HS-5 (cell line): Measurements from ENCODE around the gene SNX18.

Experiments used
- DNase-seq: peaks from one replicate; pipeline ENCODE4 v3.0.0-alpha.2; 2012; ENCODE audit warnings: low read depth

The SNX18 gene

DNA sequence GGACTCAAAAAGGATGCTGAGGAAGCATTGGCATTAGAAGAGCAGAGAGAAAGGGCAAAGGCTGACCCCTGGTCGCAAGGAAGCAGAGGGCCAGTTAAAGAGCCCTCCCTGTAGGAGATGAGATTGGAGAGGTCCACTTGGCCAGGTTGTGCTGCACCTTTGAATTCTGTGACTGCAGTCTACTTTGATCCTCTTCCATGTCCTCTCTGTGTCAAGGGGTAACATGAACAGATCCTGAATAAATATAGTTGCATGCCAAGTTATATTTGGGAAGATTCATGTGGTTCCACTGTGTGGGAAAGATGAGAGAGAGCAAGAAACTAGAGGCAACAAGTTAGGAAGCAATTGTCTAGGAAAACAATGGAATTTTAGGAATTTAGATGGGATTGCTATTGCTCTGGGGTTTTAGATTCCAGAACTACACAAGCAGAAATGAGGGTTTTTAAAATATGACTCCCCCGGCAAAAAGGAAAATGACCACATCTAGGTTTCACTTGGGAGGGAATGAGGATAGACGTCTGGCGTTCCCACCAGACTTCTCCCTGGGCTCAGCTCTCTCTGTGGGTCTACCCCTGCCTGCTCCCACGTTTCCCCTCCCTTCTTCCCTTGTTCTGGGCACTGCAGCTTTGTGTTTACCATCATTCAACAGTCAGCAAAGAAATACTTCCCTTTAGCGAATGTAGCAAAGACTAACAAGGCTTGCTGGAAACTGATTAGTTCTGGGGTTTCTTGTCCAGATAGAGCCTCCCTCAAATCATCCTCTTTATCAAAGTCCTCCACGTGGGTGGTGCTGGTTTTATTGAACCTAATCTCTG is 63.6 kb downstream of the SNX18 start:
- no peak for DNase-seq

DNA sequence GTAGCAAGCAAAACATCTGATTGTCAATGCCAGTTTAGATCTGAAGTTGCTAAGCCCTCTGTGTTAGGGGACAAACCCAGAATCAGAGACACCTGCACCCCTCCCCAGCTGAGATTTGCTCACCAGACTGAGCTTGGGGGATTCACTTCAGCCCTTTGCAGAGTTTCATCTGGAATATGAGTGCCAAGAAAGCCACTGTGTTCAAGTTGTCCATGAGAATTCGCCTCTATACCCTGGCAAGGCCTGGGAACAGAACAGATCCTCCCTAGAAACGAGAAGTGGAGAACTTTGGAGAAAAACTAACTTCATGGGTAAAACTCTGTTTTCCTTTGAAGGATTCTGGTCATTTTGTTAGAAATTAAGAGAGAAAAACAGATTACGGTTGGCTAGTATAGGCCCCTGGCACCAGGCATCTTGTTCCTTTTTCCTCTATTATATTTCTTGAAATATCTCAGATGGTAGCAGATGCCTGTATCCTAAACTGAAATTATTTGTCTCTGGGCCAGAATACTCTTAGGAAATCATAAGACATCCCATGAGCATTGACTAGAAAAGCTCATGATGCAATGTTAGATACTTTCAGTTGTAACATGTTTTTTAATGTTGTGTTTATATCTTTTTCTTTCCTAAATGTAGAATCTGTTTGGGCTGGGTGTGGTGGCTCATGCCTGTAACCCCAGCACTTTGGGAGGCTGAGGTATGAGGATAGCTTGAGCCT is 64.4 kb downstream of the SNX18 start:
- DNase-seq, result no peak

DNA sequence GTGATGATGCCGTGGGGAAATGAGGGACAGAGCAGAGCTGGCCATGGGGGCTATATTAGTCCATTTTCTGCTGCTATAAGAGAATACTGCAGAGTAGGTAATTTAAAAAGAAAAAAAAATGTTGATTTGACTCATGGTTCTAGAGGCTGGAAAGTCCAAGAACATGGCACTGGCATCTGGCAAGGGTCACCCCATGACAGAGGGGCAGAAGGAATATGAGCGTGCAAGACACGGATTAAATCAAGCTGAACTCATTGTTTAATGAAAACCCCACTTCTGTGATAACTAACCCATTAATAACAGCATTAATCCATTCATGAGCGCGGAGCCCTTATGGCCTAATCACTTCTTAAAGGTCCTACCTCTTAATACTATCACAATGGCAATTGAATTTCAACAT is 68.8 kb downstream of the SNX18 start:
- DNase-seq, result no peak

DNA sequence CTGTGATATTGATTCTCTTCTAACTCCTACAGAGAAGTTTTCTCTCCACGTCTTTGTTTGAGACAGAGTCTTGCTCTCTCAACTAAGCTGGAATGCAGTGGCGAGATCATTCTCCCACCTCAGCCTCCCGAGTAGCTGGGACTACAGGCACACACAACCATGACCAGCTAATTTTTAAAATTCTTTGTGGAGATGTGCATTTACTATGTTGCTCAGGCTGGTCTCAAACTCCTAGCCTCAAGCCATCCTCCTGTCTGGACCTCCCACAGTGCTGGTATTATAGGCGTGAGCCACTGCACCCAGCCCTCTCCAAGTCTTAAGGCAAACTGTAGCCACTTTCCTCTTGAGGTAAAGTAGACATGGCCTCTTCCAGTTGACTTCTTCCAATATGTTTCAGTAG is 72.2 kb downstream of the SNX18 start:
- DNase-seq, result no peak

DNA sequence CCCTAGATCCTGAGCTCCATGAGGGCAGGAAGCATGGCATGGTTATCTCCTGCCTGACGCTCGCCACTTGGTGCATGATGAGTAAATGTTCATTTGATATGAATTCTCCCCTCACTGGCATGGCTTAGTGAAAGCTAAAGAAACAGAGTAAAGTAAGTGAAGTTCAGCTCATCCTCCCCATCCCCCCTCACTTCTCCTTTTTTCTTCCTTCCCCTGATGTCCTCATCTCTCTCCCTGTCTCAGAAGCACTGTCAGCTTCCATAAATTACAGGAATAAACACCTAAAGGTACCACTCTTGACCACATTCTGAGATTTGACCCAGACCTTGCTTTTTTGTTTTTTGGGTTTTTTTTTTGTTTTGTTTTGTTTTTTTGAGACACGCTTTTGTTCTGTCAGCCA is 73.3 kb downstream of the SNX18 start:
- DNase-seq, result no peak

DNA sequence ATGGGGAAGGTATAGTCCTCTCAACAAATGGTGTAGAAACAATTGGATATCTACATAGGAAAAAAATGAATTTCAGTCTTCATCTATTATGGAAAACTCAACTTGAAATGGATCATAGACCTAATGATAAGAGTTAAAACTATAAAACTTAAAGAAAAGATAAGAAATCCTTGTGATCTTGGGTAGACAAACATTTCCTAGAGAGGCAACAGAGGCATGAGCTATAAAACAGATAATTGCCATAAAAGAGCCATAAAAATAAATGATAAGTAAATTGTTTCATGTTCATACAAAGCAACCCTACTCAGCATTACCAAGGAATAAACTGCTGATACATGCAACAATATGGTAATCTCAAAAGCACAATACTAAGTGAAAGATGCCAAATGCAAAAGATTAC is 76.2 kb downstream of the SNX18 start:
- DNase-seq, result no peak

DNA sequence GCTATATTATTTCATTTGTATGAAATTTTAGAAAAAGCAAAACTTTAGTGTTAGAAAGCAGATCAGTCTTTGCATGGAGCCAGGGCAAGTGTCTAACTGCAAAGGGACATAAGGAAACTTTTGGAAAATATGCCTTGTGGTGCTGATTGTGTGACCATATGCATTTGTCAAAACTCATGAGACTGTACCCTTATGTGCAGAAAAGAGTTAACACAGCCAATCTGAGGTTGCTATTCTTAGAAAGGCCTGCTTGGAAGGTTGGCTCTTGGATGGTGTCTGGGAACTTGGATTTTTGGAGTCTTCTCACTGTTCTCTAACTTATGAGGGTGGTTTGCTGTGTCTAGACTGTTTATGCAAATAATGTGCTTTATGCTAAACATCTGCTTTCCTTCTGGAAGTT is 76.6 kb downstream of the SNX18 start:
- no peak for DNase-seq

DNA sequence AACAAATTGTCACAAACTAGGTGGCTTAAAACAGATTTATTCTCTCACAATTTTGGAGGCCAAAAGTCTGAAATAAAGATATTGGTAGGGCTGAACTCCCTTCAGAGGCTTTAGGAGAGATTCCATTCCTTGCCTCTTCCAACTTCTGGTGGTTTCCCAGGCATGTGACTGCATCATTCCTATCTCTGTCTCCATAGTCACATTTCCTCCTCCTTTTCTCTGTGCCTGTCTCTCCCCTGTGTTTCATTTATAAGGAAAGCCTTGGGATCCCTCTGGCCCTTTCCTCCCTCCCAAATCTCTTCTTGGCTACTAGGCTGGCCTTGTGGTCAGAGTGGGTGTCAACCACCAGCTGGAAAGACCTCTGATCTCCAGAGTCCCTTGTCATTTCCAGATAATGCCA is 78.2 kb downstream of the SNX18 start:
- DNase-seq, result no peak
